Progenitor cell of endocrine pancreas (in vitro differentiated cells): ENCODE measurements around the gene PAEP. TPM values are rescaled to one million over a fixed set of nuclear protein-coding genes. Genes with fewer than 3 reads are reported as not detected.

Source experiments
- DNase-seq: peaks from one replicate; pipeline ENCODE4 v3.0.0; 2021; ENCODE audit warnings: low spot score; ENCODE audit not compliant: unreplicated experiment
- H3K27ac Mint-ChIP-seq: 2 replicates; pipeline ENCODE4 v1.8.0; 2021; ENCODE audit warnings: mild to moderate bottlenecking, moderate library complexity, mixed read lengths
- H3K27me3 Mint-ChIP-seq: 2 replicates; pipeline ENCODE4 v1.8.0; 2021; ENCODE audit warnings: mixed read lengths
- H3K36me3 Mint-ChIP-seq: 2 replicates; pipeline ENCODE4 v1.8.0; 2022; ENCODE audit warnings: mixed read lengths; ENCODE audit not compliant: insufficient read depth
- H3K4me1 Mint-ChIP-seq: 2 replicates; pipeline ENCODE4 v1.8.0; 2021; ENCODE audit warnings: low read depth, mixed read lengths
- H3K4me3 Mint-ChIP-seq: 2 replicates; pipeline ENCODE4 v1.8.0; 2021; ENCODE audit warnings: low read depth, mild to moderate bottlenecking, moderate library complexity, mixed read lengths
- H3K9me3 Mint-ChIP-seq: 2 replicates; pipeline ENCODE4 v1.8.0; 2021; ENCODE audit warnings: low read depth, mixed read lengths
- total RNA-seq: library from RNA; stranded (reverse); gene quantifications from 2 replicates; pipeline ENCODE4 v1.2.1, GENCODE V29; 2021
- TF ChIP-seq, protein P1 (sequence below): fragments of 200-600 bp; sonication (generic); IDR thresholded peaks from one replicate; pipeline ENCODE4 v1.5.0; 2021; ENCODE audit warnings: antibody characterized with exemption, mild to moderate bottlenecking; ENCODE audit not compliant: unreplicated experiment

PAEP gene
- total RNA-seq, 1 donor from 2014 or later: not detected

DNA sequence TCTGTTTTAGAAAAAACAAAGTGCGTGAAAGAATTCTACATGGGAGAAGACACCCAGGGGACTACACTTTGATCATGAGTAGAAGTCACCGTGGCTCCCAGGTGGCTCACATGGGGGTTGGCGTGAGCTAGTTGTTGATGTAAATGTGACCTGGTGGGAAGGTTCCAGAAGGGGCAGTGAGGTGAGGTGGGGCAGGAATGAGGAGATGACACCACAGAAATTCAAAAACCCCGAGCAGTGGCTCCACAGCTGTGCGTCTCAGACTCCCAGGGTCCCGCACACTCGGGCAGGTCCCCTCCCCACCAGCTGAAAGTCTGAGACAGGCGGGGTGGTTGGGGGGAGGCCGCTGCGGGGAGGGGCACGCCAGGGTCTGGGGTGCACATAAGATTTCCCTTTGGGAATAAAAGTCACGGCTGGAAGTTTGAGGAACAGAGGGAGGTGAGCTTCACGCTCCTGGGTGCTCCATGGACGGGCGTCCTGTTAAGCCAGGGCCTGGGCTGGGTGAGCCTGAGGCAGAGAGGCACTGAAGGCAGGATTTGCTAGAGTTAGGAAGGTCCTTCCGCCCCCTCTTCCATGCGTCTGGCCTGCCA, 47.9 kb downstream of the PAEP start:
- H3K9me3 Mint-ChIP-seq: no peaks in the 10 kb centered on the region

DNA sequence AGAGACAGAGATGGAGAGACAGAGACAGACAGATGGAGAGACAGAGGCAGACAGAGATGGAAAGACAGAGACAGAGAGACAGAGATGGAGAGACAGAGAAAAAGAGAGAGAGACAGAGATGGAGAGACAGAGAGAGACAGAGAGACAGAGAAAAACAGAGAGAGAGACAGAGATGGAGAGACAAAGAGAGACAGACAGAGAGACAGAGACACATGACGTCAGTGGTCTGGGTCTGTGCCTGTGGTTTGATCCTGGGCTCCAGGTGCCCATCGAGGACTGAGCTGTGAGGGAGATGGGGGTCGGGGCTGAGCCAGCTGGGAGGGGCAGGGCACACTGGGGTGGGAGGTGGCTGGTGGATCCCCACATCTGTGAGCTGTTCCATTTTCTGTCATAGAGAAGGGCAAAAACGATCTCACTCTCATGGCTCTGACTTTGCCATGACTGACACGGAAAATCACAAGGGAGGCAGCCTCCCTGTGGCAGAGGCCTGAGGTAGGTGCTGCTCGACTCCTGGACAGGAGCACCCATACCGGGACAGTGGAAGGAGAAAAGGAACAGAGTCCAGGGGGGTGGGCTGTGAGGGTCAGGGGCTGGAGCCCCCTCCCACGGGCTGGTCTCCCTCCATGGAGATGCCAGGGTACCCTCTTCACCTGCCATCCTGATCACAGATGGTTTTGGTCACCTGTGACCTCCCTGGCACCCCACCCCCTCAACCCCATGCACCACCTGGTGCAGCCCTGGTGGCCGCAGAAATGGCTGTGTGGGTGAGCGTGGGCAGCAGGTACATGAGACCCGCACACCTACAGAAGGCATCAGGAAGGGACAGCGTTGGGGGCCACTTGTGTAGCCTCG, 49.0 kb downstream of the PAEP start:
- no peaks in the 10 kb centered on the region for H3K4me1 Mint-ChIP-seq
- H3K27me3 Mint-ChIP-seq: peaks cover 6% of the 10 kb centered on the region
- H3K9me3 Mint-ChIP-seq: no peaks in the 10 kb centered on the region
- H3K36me3 Mint-ChIP-seq: no peaks in the 10 kb centered on the region
- TF ChIP-seq, protein P1, sequence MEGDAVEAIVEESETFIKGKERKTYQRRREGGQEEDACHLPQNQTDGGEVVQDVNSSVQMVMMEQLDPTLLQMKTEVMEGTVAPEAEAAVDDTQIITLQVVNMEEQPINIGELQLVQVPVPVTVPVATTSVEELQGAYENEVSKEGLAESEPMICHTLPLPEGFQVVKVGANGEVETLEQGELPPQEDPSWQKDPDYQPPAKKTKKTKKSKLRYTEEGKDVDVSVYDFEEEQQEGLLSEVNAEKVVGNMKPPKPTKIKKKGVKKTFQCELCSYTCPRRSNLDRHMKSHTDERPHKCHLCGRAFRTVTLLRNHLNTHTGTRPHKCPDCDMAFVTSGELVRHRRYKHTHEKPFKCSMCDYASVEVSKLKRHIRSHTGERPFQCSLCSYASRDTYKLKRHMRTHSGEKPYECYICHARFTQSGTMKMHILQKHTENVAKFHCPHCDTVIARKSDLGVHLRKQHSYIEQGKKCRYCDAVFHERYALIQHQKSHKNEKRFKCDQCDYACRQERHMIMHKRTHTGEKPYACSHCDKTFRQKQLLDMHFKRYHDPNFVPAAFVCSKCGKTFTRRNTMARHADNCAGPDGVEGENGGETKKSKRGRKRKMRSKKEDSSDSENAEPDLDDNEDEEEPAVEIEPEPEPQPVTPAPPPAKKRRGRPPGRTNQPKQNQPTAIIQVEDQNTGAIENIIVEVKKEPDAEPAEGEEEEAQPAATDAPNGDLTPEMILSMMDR: no peak
- no peak overlapping the region for H3K27ac Mint-ChIP-seq
- DNase-seq: no peak
- no peak overlapping the region for H3K4me3 Mint-ChIP-seq

More for the DNA sequence above, 47.9 kb downstream of the PAEP start:
- no peak overlapping the region for H3K4me3 Mint-ChIP-seq
- H3K27ac Mint-ChIP-seq: no peak overlapping the region
- no peaks in the 10 kb centered on the region for H3K36me3 Mint-ChIP-seq
- TF ChIP-seq, protein P1: no peak
- H3K4me1 Mint-ChIP-seq: no peaks in the 10 kb centered on the region
- peaks cover 6% of the 10 kb centered on the region for H3K27me3 Mint-ChIP-seq
- DNase-seq: no peak

DNA sequence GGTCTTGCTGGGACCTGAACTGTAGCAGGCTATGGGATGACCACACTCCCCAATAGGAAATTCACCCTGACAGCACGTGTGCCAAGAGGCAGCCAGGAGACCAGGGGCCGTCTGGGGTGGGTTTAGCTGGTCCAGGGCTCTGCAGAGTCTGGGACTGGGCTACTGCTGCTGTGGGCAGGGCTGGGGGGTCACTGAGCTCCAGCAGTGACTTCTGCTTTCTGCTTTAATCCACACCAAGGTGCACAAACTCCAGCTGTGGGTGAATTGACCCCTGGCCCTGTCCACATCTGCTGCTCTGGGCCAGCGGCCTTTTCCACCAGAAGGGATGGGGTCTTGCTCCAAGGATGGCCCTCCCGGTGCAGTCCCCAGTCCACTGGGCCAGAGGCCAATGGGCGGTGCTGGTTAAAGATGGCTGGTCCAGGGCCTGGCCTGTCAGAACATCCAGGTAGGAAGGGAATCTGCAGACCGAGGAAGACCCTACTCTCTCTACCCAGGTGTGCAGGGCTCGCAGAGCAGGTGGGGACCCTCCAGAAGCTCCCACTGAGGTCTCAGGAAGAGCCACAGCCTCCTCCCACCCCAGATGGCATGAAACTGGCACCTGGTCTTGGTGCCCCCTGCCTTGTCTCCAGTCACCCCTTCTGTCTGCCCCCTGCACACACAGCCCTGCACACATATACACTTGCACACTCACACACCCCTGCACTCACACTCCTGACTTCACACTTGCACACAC, 49.8 kb downstream of the PAEP start:
- Mint-ChIP-seq H3K4me1 (no peaks in the 10 kb centered on the region), H3K36me3 (no peaks in the 10 kb centered on the region), H3K9me3 (no peaks in the 10 kb centered on the region), H3K27me3 (peaks cover 6% of the 10 kb centered on the region), H3K4me3 (no peak overlapping the region), H3K27ac (no peak overlapping the region)
- DNase-seq: no peak
- TF ChIP-seq, protein P1: no peak

DNA sequence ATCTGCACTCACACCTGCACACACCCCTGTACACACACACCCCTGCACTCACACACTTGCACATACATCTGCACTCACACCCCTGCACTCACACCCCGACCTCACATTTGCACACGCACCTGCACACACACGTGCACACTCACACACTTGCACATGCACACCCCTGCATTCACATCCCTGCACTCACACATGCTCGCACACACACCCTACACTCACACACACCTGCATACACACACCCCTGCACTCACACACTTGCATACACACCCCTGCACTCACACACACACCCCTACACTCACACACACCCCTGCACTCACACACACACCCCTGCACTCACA, 50.3 kb downstream of the PAEP start:
- Mint-ChIP-seq H3K4me3 (no peak overlapping the region), H3K4me1 (no peaks in the 10 kb centered on the region), H3K27ac (no peak overlapping the region), H3K9me3 (no peaks in the 10 kb centered on the region), H3K27me3 (peaks cover 6% of the 10 kb centered on the region), H3K36me3 (no peaks in the 10 kb centered on the region)
- TF ChIP-seq, protein P1: no peak
- DNase-seq: no peak

DNA sequence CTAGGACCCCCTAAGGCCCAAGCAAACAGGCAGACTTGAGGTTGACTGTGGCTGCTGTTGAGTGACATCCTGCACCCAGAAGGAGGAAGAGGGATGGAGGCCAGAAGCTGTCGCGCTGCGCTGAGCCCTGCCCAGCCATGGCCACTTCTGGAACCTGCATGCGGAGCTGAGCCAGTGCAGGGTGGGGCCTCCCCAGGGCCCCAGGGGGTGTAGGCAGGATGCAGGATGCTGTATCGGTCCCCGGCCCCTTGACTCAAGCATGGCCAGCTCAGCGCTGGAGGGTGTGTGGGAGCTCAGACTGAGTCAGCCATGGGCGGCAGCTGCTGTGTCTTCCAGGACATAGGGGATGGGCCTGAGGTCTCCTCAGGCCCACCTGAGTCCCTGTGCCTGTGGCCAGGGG, 50.9 kb downstream of the PAEP start:
- Mint-ChIP-seq H3K4me3 (no peak overlapping the region), H3K27ac (no peak overlapping the region), H3K27me3 (peaks cover 6% of the 10 kb centered on the region), H3K9me3 (no peaks in the 10 kb centered on the region), H3K36me3 (no peaks in the 10 kb centered on the region), H3K4me1 (no peaks in the 10 kb centered on the region)
- DNase-seq: no peak
- TF ChIP-seq, protein P1: no peak
